Measurements from ENCODE around the gene TMEM150B. TPM values are rescaled to one million over a fixed set of nuclear protein-coding genes. Genes with fewer than 3 reads are reported as not detected.
A peak's percentile ranks its signal among the peaks of the same experiment; 100 is the strongest.

The TMEM150B gene
- total RNA-seq, 3 donors from 2014 or later (not counting 1 experiment from before 2014, with no cell fraction given), result 0.87 to 2.1 TPM; not detected in 1

DNA sequence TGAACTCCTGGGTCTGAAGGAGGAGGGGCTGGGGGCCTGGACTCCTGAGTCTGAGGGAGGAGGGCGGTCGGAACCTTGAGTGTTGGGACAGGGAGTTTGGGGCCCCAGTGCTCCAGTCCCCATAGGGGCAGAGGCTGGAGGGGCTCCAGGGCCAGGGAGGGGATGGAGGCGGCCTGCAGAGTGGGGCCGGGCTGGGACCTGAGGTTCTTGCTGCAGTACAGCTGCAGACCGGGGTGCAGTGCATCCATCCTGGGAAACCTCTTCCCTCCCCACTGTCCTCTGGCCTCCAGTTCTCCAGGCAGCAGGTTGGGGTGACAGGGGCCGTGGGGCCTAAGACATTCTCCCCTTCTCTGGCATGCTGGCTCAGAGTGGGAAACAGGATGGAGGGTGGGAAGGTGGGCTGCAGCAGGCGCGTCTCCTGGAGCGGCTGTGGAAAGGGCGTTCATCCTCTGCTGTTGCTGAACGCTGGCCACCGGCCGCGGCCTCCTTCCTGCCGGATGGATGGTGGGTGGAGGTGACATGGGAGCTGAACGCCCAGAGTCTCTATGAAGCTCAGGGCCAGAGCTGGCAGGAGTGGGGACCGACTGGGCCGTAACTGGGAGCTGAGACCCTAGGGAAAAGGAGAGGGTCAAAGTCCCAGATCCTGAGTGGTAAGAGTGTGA lies 39.8 kb downstream of the TMEM150B start:
- Mint-ChIP-seq H3K4me3 (peak overlapping the region; percentile 35), H3K27me3 (ENCODE audit: low read depth in 2 of 2) (peaks cover 0 to 7% of the 10 kb centered on the region in 2 donors), H3K4me1 (peaks cover 17 to 21% of the 10 kb centered on the region in 2 donors), H3K27ac (peak overlapping the region in 1 of 2 donors; percentile 71), H3K9me3 (no peaks in the 10 kb centered on the region), H3K36me3 (no peaks in the 10 kb centered on the region)
- 84% methylated on average over 18 of the region's 18 CpGs for WGBS (ENCODE audit: insufficient coverage)
- H3K9me3 ChIP-seq (ENCODE audit: control insufficient read depth, insufficient read depth, low read length), result no peaks in the 10 kb centered on the region
- H3K27ac ChIP-seq (ENCODE audit: low read length), result no peak overlapping the region
- intact Hi-C loops (cut with micrococcal nuclease), result no loop called here
- H3K4me3 ChIP-seq (ENCODE audit: low read length), result no peak overlapping the region
- ATAC-seq (no peak), DNase-seq (no peak)
- peaks cover 12% of the 10 kb centered on the region for H3K4me1 ChIP-seq (ENCODE audit: control insufficient read depth, insufficient read depth, low read length)
- no peaks in the 10 kb centered on the region for H3K36me3 ChIP-seq (ENCODE audit: control insufficient read depth, insufficient read depth, low read length)
- H3K27me3 ChIP-seq (ENCODE audit: control insufficient read depth, insufficient read depth, low read length), result no peaks in the 10 kb centered on the region
- no peak for TF ChIP-seq CTCF (IDR thresholded peaks at IDR 0.05)

- peaks cover 17% of the 10 kb centered on the region for H3K4me1 ChIP-seq (ENCODE audit: control insufficient read depth, insufficient read depth, low read length)
- ATAC-seq (no peak), DNase-seq (no peak)
- no peak overlapping the region for H3K27ac ChIP-seq (ENCODE audit: low read length)
- TF ChIP-seq CTCF (IDR thresholded peaks at IDR 0.05), result no peak
- no peaks in the 10 kb centered on the region for H3K27me3 ChIP-seq (ENCODE audit: control insufficient read depth, insufficient read depth, low read length)
- H3K36me3 ChIP-seq (ENCODE audit: control insufficient read depth, insufficient read depth, low read length), result no peaks in the 10 kb centered on the region
- intact Hi-C loops (cut with micrococcal nuclease), result no loop called here
- Mint-ChIP-seq H3K36me3 (no peaks in the 10 kb centered on the region), H3K27me3 (ENCODE audit: low read depth in 2 of 2) (peaks cover 0 to 7% of the 10 kb centered on the region in 2 donors), H3K27ac (peak overlapping the region in 1 of 2 donors; percentile 71), H3K4me1 (peaks cover 25 to 28% of the 10 kb centered on the region in 2 donors), H3K9me3 (no peaks in the 10 kb centered on the region), H3K4me3 (peak overlapping the region; percentile 35)
- WGBS (ENCODE audit: insufficient coverage), result 79% methylated on average over 7 of the region's 16 CpGs
- H3K4me3 ChIP-seq (ENCODE audit: low read length), result no peak overlapping the region
- H3K9me3 ChIP-seq (ENCODE audit: control insufficient read depth, insufficient read depth, low read length), result no peaks in the 10 kb centered on the region
Measured at GRCh38 chr19:55284405-55285058, 40.6 kb downstream of the TMEM150B start.

- peaks cover 0 to 7% of the 10 kb centered on the region in 2 donors for H3K27me3 Mint-ChIP-seq (ENCODE audit: low read depth in 2 of 2)
Measured at GRCh38 chr19:55283548-55284377, 41.4 kb downstream of the TMEM150B start, which contains the start of gene BRSK1. Gene BRSK1, plus strand, starts transcription at chr19:55283997. Its CDS starts 446 bp downstream, at chr19:55284443.

More at GRCh38 chr19:55283548-55284377, 41.4 kb downstream of the TMEM150B start, which contains the start of gene BRSK1:
- Histone ChIP-seq H3K27ac (ENCODE audit: low read length) (no peak within 1 kb of the TSS), H3K36me3 (ENCODE audit: control insufficient read depth, insufficient read depth, low read length) (no peaks in the 10 kb centered on the region), H3K9me3 (ENCODE audit: control insufficient read depth, insufficient read depth, low read length) (no peaks in the 10 kb centered on the region), H3K4me3 (ENCODE audit: low read length) (no peak within 1 kb of the TSS), H3K27me3 (ENCODE audit: control insufficient read depth, insufficient read depth, low read length) (no peaks in the 10 kb centered on the region), H3K4me1 (ENCODE audit: control insufficient read depth, insufficient read depth, low read length) (peaks cover 23% of the 10 kb centered on the region)
- H3K4me1 Mint-ChIP-seq, result peaks cover 28 to 32% of the 10 kb centered on the region in 2 donors
- intact Hi-C loops (cut with micrococcal nuclease), result no loop called here
- WGBS (ENCODE audit: insufficient coverage), result 13% methylated on average over 27 of the region's 44 CpGs
- ATAC-seq, result no peak
- H3K36me3 Mint-ChIP-seq, result no peaks in the 10 kb centered on the region
- peak within 1 kb of the TSS; percentile 69 for H3K4me3 Mint-ChIP-seq
- H3K27ac Mint-ChIP-seq, result peak within 1 kb of the TSS; percentile 32 to 71
- no peaks in the 10 kb centered on the region for H3K9me3 Mint-ChIP-seq
- DNase-seq, result peak; percentile 31 to 67
- no peak for TF ChIP-seq CTCF (IDR thresholded peaks at IDR 0.05)

All from natural killer cell (primary cell).